B cell (primary cell): ENCODE results near the gene REST.

Source experiments
- CTCF ChIP-seq: fragments of 200-600 bp; IDR thresholded peaks from one replicate; pipeline ENCODE4 v1.8.0; 2022; ENCODE audit warnings: antibody characterized with exemption, mild to moderate bottlenecking
- EZH2 ChIP-seq: IDR thresholded peaks from 2 replicates; pipeline ENCODE4 v1.6.1; 2012; ENCODE audit warnings: borderline replicate concordance, low read depth, mild to moderate bottlenecking, moderate library complexity, low read length; ENCODE audit not compliant: insufficient read depth, poor library complexity, severe bottlenecking

DNA sequence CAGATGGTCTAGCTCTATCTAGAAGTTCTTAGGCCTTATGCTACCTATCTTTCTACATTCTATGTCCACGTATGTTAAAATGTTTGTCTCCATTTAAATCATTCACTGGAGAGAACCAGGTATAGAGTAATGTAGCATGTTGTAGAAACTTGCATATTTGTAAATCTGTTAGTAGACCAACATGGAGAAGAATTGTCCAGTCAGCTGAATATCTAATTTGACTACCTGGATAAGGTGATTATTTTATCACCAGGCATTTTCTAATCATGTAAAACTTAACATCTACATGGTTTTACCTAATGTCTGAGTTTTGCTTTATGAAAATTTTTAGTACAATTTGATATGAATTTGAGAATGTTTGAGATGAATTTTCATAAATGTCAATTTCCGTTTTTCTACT, 19.5 kb downstream of the REST start:
- TF ChIP-seq EZH2 (no peak), CTCF (no peak)
